DOHH2 (cell line): Measurements from ENCODE around the gene ZNF408.

ENCODE experiments used
- H3F3A ChIP-seq: fragments of 200-600 bp; sonication (generic), shearing (Covaris generic); 2 replicates; pipeline ENCODE4 v1.6.0; 2016; ENCODE audit warnings: antibody characterized with exemption, mild to moderate bottlenecking; ENCODE audit not compliant: control insufficient read depth, insufficient read depth
- H3K27ac ChIP-seq: fragments of 200-600 bp; sonication (generic); 2 replicates; pipeline ENCODE4 v1.5.1; 2014; ENCODE audit warnings: low read depth, mild to moderate bottlenecking, low read length, moderate library complexity
- H3K27me3 ChIP-seq: fragments of 200-600 bp; sonication (generic); 2 replicates; pipeline ENCODE4 v1.6.1; 2014; ENCODE audit warnings: mild to moderate bottlenecking, low read length, mixed read lengths; ENCODE audit not compliant: control insufficient read depth
- H3K36me3 ChIP-seq: fragments of 200-600 bp; sonication (generic); 2 replicates; pipeline ENCODE4 v1.6.1; 2014; ENCODE audit warnings: mild to moderate bottlenecking, low read length, moderate library complexity, mixed read lengths; ENCODE audit not compliant: control insufficient read depth
- H3K4me1 ChIP-seq: fragments of 200-600 bp; sonication (generic); 2 replicates; pipeline ENCODE4 v1.6.1; 2014; ENCODE audit warnings: mild to moderate bottlenecking, low read length, mixed read lengths; ENCODE audit not compliant: control insufficient read depth
- H3K4me2 ChIP-seq: fragments of 200-600 bp; sonication (generic); 2 replicates; pipeline ENCODE4 v1.6.0; 2014; ENCODE audit warnings: mild to moderate bottlenecking, low read length, moderate library complexity
- H3K4me3 ChIP-seq: fragments of 200-600 bp; sonication (generic); 2 replicates; pipeline ENCODE4 v1.5.1; 2014; ENCODE audit warnings: mild to moderate bottlenecking, low read length, mixed read lengths
- H3K79me2 ChIP-seq: fragments of 200-600 bp; sonication (generic); 2 replicates; pipeline ENCODE4 v1.6.1; 2014; ENCODE audit warnings: mild to moderate bottlenecking, low read length, mixed read lengths; ENCODE audit not compliant: control insufficient read depth
- H3K9me2 ChIP-seq: fragments of 200-600 bp; sonication (generic); replicated peaks from 2 replicates; pipeline ENCODE4 v1.6.1; 2014; ENCODE audit warnings: mild to moderate bottlenecking, low read length, mixed read lengths; ENCODE audit not compliant: control insufficient read depth
- H3K9me3 ChIP-seq: fragments of 200-600 bp; sonication (generic); 2 replicates; pipeline ENCODE4 v1.6.1; 2014; ENCODE audit warnings: antibody characterized with exemption, low read length, mixed read lengths; ENCODE audit not compliant: control insufficient read depth, insufficient read depth
- H4K20me1 ChIP-seq: fragments of 200-600 bp; sonication (generic); 2 replicates; pipeline ENCODE4 v1.6.0; 2014; ENCODE audit warnings: low read depth, mild to moderate bottlenecking, antibody characterized with exemption, low read length, moderate library complexity; ENCODE audit not compliant: control insufficient read depth, insufficient read depth
- CTCF ChIP-seq: fragments of 200-600 bp; sonication (generic); IDR thresholded peaks from one replicate; pipeline ENCODE4 v1.5.1; 2014; ENCODE audit warnings: antibody characterized with exemption, mild to moderate bottlenecking, low read depth, low read length; ENCODE audit not compliant: poor library complexity, severe bottlenecking
- EZH2phosphoT487 ChIP-seq: fragments of 200-600 bp; sonication (generic); IDR thresholded peaks from 2 replicates; pipeline ENCODE4 v1.6.1; 2017; ENCODE audit warnings: borderline replicate concordance, mild to moderate bottlenecking, antibody characterized with exemption, low read length, moderate library complexity, mixed read lengths

Gene ZNF408

GRCh38 chr11:46658259-46658658, 42.6 kb upstream of the ZNF408 start:
- H4K20me1 ChIP-seq, result no peaks in the 10 kb centered on the region
- H3K9me3 ChIP-seq, result no peaks in the 10 kb centered on the region
- H3K27me3 ChIP-seq, result no peaks in the 10 kb centered on the region
- H3K36me3 ChIP-seq, result peaks cover 44% of the 10 kb centered on the region
- no peaks in the 10 kb centered on the region for H3K79me2 ChIP-seq
- no peaks in the 10 kb centered on the region for H3K9me2 ChIP-seq
- no peaks in the 10 kb centered on the region for H3F3A ChIP-seq
- TF ChIP-seq EZH2phosphoT487 (no peak), CTCF (no peak)
- no peaks in the 10 kb centered on the region for H3K4me1 ChIP-seq
- H3K4me2 ChIP-seq, result no peak overlapping the region
- H3K27ac ChIP-seq, result no peak overlapping the region
- H3K4me3 ChIP-seq, result no peak overlapping the region

- Histone ChIP-seq H3K4me2 (no peak overlapping the region), H3K4me1 (no peaks in the 10 kb centered on the region), H3K79me2 (no peaks in the 10 kb centered on the region), H3K9me3 (no peaks in the 10 kb centered on the region), H3F3A (no peaks in the 10 kb centered on the region), H3K9me2 (no peaks in the 10 kb centered on the region), H4K20me1 (no peaks in the 10 kb centered on the region), H3K36me3 (peaks cover 48% of the 10 kb centered on the region), H3K27me3 (no peaks in the 10 kb centered on the region), H3K4me3 (no peak overlapping the region), H3K27ac (no peak overlapping the region)
- TF ChIP-seq CTCF (no peak), EZH2phosphoT487 (no peak)
These were observed 40.9 kb upstream of the ZNF408 start for GRCh38 chr11:46659908-46660307.

GRCh38 chr11:46661836-46662235, 39.0 kb upstream of the ZNF408 start:
- Histone ChIP-seq H3K4me2 (no peak overlapping the region), H3K36me3 (peaks cover 52% of the 10 kb centered on the region)

More at GRCh38 chr11:46661836-46662235, 39.0 kb upstream of the ZNF408 start:
- no peaks in the 10 kb centered on the region for H4K20me1 ChIP-seq
- TF ChIP-seq EZH2phosphoT487 (no peak), CTCF (no peak)
- H3K79me2 ChIP-seq, result no peaks in the 10 kb centered on the region
- H3K9me3 ChIP-seq, result no peaks in the 10 kb centered on the region
- no peaks in the 10 kb centered on the region for H3K27me3 ChIP-seq
- H3F3A ChIP-seq, result no peaks in the 10 kb centered on the region
- no peaks in the 10 kb centered on the region for H3K4me1 ChIP-seq
- no peak overlapping the region for H3K27ac ChIP-seq
- no peaks in the 10 kb centered on the region for H3K9me2 ChIP-seq
- H3K4me3 ChIP-seq, result no peak overlapping the region
